Mucosa of rectum (tissue), 2 donors: ENCODE results near the gene CITED2.
"Not testable (repeated sequence)": the region's sequence is repeated elsewhere in the genome, so short reads cannot be mapped to it uniquely, and the experiment has no call there.

ENCODE experiments used
- H3K27ac ChIP-seq, 2 donors: one replicate each; pipeline ENCODE4 v1.7.0; 2013; ENCODE audit warnings: inconsistent platforms in 2 of 2, low read depth in 2 of 2, low read length in 2 of 2
- H3K27me3 ChIP-seq, 2 donors: one replicate each; pipeline ENCODE4 v1.7.0; 2013; ENCODE audit warnings: low read length in 2 of 2; ENCODE audit not compliant: control insufficient read depth in 2 of 2, insufficient read depth in 2 of 2
- H3K36me3 ChIP-seq, 2 donors: one replicate each; pipeline ENCODE4 v1.7.0; 2013; ENCODE audit warnings: low read length in 2 of 2; ENCODE audit not compliant: control insufficient read depth in 2 of 2, insufficient read depth in 2 of 2
- H3K4me1 ChIP-seq, 2 donors: one replicate each; pipeline ENCODE4 v1.7.0; 2013; ENCODE audit warnings: low read length in 2 of 2, mild to moderate bottlenecking in 1 of 2; ENCODE audit not compliant: control insufficient read depth in 2 of 2, insufficient read depth in 2 of 2
- H3K4me3 ChIP-seq, 2 donors: one replicate each; pipeline ENCODE4 v1.7.0; 2013; ENCODE audit warnings: low read length in 2 of 2
- H3K9ac ChIP-seq, 2 donors: one replicate each; pipeline ENCODE4 v1.7.0; 2013; ENCODE audit warnings: low read length in 2 of 2, low read depth in 1 of 2, mild to moderate bottlenecking in 1 of 2
- H3K9me3 ChIP-seq, 2 donors: one replicate each; pipeline ENCODE4 v1.7.0; 2013; ENCODE audit warnings: low read length in 2 of 2; ENCODE audit not compliant: control insufficient read depth in 2 of 2
- donor health status: healthy.
- donor health status: Normal muscosa, but diverticular disease.

The CITED2 gene, protein sequence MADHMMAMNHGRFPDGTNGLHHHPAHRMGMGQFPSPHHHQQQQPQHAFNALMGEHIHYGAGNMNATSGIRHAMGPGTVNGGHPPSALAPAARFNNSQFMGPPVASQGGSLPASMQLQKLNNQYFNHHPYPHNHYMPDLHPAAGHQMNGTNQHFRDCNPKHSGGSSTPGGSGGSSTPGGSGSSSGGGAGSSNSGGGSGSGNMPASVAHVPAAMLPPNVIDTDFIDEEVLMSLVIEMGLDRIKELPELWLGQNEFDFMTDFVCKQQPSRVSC

DNA sequence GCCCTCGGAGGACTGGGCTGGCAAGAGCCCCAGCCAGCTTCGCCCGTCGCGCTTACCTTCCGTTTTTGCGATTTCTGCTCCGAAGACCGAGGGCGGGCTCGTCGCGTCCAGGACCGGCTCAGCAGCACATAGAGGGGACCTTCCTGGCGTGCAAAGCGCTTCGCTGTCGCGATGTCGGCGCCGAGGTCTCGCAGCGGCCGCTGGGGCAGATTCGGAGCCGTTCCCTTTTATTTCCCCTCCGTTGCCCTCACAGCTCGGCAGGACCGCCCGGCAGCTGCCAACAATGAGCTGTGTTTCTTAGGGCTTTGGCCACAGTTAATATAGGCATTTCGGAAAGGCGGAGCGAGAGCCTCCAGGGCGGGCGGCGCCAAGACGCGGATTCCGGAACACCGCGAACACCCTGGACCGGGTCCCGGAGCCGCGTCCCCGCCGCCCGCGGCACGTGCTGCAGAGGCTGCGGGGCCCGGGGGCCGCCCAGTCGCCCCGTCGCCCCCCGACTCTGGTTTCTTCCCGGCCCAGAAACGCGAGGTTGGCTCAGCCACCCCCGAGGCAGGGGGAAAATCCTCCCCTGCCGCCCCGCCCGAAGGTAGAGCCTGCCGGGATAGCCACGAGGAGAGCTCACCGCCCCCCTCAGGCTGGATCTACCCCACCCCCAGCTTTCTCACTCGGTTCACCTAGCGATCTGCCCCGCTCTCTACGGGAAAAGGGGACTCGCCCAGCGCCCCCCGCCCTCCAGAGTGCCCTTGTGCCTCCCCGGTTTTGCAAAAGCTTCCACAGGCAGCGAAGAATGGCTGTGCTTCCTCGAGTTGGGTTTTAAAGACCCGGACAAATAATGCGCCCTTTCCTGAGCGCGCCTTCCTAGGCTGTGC is at the start of gene CITED2:
CITED2 (minus strand) TSS at position 292 of the 869 bp plus-strand sequence. CDS start 704 bp downstream, outside the sequence.
- Histone ChIP-seq H3K9me3 (no peaks in the 10 kb centered on the region), H3K4me1 (peaks cover 18 to 33% of the 10 kb centered on the region in 2 donors), H3K9ac (peak within 1 kb of the TSS; percentile 87 to 99), H3K4me3 (peak within 1 kb of the TSS; percentile 82 to 99), H3K36me3 (peaks cover 11 to 16% of the 10 kb centered on the region in 2 donors), H3K27ac (peak within 1 kb of the TSS; percentile 94 to 100), H3K27me3 (no peaks in the 10 kb centered on the region)

DNA sequence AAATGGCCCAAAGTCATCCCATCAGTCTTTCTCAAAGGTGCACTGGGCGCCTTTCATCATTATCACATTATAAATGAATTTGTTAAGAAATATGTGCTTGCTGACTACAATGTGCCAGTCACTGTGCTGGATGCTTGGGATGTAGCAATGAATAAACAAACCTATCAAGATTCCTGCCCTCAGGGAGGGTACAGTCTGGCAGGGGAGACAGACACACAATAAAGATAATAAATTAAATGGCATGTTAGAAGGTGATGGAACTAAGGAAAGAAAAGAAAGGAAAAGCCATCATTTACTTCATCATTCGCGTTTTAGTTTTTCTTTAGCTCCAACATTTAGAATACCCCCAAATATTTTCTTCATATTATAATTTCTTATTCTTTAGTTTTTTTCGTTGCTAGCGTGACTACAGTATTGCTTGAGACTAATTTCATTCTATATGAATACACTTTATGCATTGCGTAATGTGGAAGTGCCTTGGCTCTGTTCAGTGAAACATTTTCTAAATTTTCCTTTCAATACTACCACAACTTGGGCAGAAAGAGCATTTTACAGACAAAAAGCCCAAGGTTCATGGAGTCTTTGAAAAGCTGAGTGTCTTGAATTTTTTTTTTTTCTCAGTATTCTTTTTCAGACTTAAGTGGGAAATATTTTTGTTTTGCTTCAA is 48.7 kb upstream of the CITED2 start:
- Histone ChIP-seq H3K4me3 (no peak overlapping the region), H3K4me1 (no peaks in the 10 kb centered on the region), H3K27ac (no peak overlapping the region), H3K27me3 (no peaks in the 10 kb centered on the region), H3K36me3 (no peaks in the 10 kb centered on the region), H3K9me3 (no peaks in the 10 kb centered on the region), H3K9ac (no peak overlapping the region)

DNA sequence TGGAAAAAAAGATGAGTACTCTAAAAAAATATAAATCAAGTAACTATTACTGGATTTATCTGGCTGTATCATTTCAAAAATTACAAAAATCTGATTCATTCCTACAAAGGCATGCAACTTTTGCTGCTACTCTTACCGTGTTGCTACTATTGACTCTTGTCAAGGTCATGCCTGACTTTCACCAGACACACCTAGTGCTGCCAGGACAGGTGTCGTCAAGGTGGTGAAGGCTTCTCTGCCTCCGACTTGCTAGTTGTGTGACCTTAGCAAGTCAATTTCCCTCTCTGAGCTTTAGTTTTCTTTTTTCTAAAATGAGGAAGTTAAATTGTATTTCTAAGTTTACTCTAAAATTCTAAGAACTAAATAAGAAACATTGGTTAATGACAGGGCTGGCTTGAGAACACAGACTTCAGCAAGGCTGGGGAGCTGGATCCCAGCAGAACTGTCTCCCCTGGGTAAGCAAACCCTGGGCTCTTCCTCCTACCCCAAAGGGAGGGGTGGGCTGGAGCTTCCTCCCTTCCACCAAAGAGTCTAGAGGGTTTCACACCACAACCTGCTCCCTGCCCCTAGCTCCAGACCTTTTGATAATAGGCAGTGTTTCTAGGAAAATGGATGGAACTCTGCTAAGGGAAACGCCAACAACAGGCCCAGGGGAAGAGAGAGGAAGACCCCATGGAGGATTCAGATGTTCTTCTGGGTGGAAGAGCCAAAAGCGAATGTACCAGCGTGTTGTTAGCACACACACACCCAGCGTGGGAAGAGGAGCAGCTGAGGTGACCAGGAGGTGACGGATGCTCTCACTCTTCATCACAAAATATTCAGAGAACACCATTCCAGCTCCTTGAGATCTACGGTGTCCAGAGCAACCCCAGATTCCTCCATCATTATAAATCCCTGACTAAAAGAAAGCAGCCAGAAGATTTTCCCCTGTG is 47.9 kb upstream of the CITED2 start:
- H3K4me3 ChIP-seq = no peak overlapping the region
- H3K27me3 ChIP-seq = no peaks in the 10 kb centered on the region
- H3K4me1 ChIP-seq = no peaks in the 10 kb centered on the region
- H3K27ac ChIP-seq = no peak overlapping the region
- H3K9me3 ChIP-seq = no peaks in the 10 kb centered on the region
- H3K36me3 ChIP-seq = no peaks in the 10 kb centered on the region
- H3K9ac ChIP-seq = no peak overlapping the region

DNA sequence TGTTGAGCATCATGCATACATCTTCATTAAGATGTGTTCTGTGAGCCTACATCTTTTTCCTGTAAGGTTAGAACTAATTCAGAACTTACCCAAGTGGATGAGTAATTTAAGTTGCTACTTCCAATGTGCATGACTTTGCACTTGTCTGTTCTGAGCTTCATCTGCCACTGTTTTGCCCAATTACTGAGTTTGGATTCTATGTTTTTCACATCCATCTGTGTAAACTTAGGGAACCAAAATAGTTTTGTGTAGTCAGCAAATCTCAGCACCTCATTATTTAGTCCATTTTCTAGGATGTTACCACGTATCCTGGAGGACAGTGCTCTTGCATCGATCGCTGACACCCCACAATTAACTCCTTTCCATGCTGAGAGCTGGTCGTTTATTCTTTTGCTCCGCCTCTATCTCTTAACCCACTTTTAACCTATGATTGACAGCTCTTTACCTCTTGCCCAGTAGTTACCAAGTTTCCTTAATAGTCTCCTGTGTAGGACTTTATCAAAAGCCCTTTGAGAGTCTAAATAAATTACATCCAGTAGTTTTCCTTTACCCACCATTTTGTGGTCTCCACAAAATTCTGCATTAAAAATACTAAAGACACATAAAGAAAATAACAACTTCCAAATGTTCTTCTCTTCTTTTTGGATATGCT is 44.2 kb upstream of the CITED2 start:
- Histone ChIP-seq H3K9me3 (no peaks in the 10 kb centered on the region), H3K36me3 (no peaks in the 10 kb centered on the region), H3K4me3 (no peak overlapping the region), H3K4me1 (no peaks in the 10 kb centered on the region), H3K27me3 (no peaks in the 10 kb centered on the region), H3K9ac (no peak overlapping the region), H3K27ac (no peak overlapping the region)

DNA sequence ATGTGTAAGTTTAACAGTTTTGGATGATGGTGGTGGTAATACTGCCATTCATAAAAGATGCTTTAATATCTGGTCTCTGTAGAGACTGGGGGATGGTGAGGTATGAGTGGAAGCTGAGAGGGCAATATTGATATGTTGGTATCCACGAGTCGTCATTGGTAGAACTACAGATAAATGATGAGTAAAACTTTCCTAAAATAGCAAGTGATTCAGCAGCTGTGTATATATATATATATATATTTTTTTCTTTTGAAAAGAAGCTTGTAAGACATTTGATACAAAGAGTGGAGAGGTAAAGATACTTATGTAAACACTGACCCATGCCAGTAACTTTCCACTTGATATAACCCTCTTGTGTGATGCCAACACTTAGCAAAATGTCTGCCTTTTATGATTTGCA is 41.7 kb upstream of the CITED2 start:
- H3K9me3 ChIP-seq = no peaks in the 10 kb centered on the region
- no peaks in the 10 kb centered on the region for H3K4me1 ChIP-seq
- no peak overlapping the region for H3K27ac ChIP-seq
- no peak overlapping the region for H3K9ac ChIP-seq
- H3K4me3 ChIP-seq = no peak overlapping the region
- no peaks in the 10 kb centered on the region for H3K27me3 ChIP-seq
- H3K36me3 ChIP-seq = no peaks in the 10 kb centered on the region

DNA sequence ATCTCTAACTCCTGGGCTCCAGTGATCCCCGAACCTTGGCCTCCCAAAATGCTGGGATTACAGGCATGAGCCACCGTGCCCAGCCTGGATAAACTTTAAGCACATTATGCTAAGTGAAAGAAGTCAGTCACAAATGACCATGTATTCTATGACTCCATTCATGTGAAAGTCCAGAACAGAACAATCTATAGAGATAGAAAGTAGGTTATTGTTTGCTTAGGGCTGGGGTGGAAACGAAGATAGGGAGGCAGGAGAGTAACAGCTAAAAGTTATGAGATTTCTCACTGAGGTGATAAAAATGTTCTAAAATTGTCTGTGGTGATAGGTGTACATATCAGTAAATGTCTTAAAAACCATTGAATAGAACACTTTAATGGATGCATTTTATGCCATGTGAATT is 40.9 kb upstream of the CITED2 start:
- Histone ChIP-seq H3K4me3 (no peak overlapping the region), H3K27me3 (no peaks in the 10 kb centered on the region), H3K9me3 (no peaks in the 10 kb centered on the region), H3K4me1 (no peaks in the 10 kb centered on the region), H3K36me3 (no peaks in the 10 kb centered on the region), H3K9ac (no peak overlapping the region), H3K27ac (no peak overlapping the region)

DNA sequence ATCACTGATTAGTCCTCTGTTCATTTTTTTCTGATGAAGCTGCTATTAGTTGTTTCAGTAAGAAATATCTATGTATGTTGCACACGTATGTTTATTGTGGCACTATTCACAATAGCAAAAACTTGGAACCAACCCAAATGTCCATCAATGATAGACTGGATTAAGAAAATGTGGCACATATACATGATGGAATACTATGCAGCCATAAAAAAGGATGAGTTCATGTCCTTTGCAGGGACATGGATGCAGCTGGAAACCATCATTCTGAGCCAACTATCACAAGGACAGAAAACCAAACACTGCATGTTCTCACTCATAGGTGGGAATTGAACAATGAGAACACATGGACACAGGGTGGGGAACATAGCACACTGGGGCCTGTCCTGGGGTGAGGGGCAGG is 37.7 kb upstream of the CITED2 start:
- not testable (repeated sequence) for H3K36me3 ChIP-seq, H3K9ac ChIP-seq, H3K4me3 ChIP-seq, H3K27me3 ChIP-seq, H3K9me3 ChIP-seq, H3K4me1 ChIP-seq, H3K27ac ChIP-seq

DNA sequence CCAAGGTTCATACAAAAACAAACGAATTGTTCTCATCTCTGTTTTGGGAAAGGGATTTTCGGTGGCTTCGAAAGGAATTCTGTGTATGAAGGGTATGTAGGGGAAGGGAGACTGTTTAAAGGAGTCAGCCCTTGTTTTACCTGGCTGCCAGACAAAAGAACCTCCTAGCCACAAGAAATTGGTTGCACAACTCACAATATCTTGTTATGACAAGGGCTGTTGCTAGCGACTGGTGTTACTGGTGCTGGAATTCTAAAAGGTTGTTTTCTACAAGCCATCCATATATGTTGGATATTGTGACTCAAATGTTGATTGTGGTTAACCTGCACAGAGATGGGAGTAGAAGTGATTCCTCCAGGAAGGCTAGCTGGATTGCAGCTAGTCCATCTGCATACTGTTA is 34.6 kb upstream of the CITED2 start:
- H3K27ac ChIP-seq = no peak overlapping the region
- H3K27me3 ChIP-seq = no peaks in the 10 kb centered on the region
- no peaks in the 10 kb centered on the region for H3K36me3 ChIP-seq
- H3K4me3 ChIP-seq = no peak overlapping the region
- H3K9ac ChIP-seq = no peak overlapping the region
- H3K9me3 ChIP-seq = no peaks in the 10 kb centered on the region
- no peaks in the 10 kb centered on the region for H3K4me1 ChIP-seq

DNA sequence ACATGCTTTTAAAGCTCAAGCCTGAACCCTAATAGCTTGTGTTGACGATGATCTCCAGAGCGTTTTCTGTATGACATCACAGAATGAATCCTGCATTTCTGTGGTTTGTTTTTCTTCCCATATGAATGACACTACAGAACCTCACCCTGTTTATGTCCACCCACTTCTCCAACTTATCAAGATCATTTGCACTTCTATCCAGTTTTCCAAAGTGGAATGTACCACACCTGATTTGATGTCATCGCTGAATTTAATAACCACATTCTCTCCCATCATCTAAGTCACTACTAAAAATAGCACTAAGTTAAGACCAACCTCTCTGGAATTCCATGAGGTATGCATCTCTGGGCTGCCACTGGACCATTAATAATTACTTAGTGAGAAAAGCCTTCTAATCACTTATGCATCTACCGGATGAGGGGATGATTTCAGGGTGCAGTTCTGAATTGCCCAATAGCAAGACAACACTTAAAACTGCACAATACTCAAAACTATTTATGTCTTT is 33.3 kb upstream of the CITED2 start:
- no peak overlapping the region for H3K27ac ChIP-seq
- H3K4me3 ChIP-seq = no peak overlapping the region
- H3K36me3 ChIP-seq = no peaks in the 10 kb centered on the region
- H3K9ac ChIP-seq = no peak overlapping the region
- no peaks in the 10 kb centered on the region for H3K27me3 ChIP-seq
- no peaks in the 10 kb centered on the region for H3K9me3 ChIP-seq
- H3K4me1 ChIP-seq = no peaks in the 10 kb centered on the region
